ENCODE results near the gene GNA12.

The GNA12 gene

GRCh38 chr7:2814946-2815874 lies 28.9 kb downstream of the GNA12 start:
- no peak for DNase-seq

- DNase-seq = no peak
These were observed 29.7 kb downstream of the GNA12 start for GRCh38 chr7:2814186-2814945.

- no peak for DNase-seq
These were observed 30.5 kb downstream of the GNA12 start for GRCh38 chr7:2813350-2814185.

GRCh38 chr7:2812831-2813230 lies 31.3 kb downstream of the GNA12 start:
- DNase-seq = no peak

GRCh38 chr7:2812114-2812487 lies 32.0 kb downstream of the GNA12 start:
- no peak for DNase-seq

GRCh38 chr7:2811476-2812113 lies 32.5 kb downstream of the GNA12 start:
- no peak for DNase-seq

- no peak for DNase-seq
These were observed 33.3 kb downstream of the GNA12 start for GRCh38 chr7:2810682-2811415.

GRCh38 chr7:2809903-2810625 lies 34.0 kb downstream of the GNA12 start:
- DNase-seq = no peak

- DNase-seq = no peak
These were observed 35.0 kb downstream of the GNA12 start for GRCh38 chr7:2808891-2809665.

- peak; percentile 51 for DNase-seq
These were observed 36.0 kb downstream of the GNA12 start for GRCh38 chr7:2807845-2808772.

- no peak for DNase-seq
These were observed 36.7 kb downstream of the GNA12 start for GRCh38 chr7:2807460-2807844.

- no peak for DNase-seq
These were observed 37.5 kb downstream of the GNA12 start for GRCh38 chr7:2806571-2806970.

GRCh38 chr7:2805213-2805944 lies 38.7 kb downstream of the GNA12 start:
- peak; percentile 64 for DNase-seq

GRCh38 chr7:2804227-2804763 lies 39.8 kb downstream of the GNA12 start:
- peak; percentile 77 for DNase-seq

GRCh38 chr7:2803755-2804154 lies 40.4 kb downstream of the GNA12 start:
- no peak for DNase-seq

GRCh38 chr7:2803342-2803692 lies 40.8 kb downstream of the GNA12 start:
- no peak for DNase-seq

- no peak for DNase-seq
These were observed 41.4 kb downstream of the GNA12 start for GRCh38 chr7:2802504-2803341.

Measured in hematopoietic multipotent progenitor cell treated with erythropoietin and hydrocortisone succinate and interleukin-3 and kit ligand, for 6 days (in vitro differentiated cells).